ENCODE data around the gene GRK4. TPM values are rescaled to one million over a fixed set of nuclear protein-coding genes. Genes with fewer than 3 reads are reported as not detected.
A peak's percentile ranks its signal among the peaks of the same experiment; 100 is the strongest.
"Not testable (repeated sequence)": the region's sequence is repeated elsewhere in the genome, so short reads cannot be mapped to it uniquely, and the experiment has no call there.

The GRK4 gene
- total RNA-seq, 1 experiment from 2014 or later = 2.5 TPM

DNA sequence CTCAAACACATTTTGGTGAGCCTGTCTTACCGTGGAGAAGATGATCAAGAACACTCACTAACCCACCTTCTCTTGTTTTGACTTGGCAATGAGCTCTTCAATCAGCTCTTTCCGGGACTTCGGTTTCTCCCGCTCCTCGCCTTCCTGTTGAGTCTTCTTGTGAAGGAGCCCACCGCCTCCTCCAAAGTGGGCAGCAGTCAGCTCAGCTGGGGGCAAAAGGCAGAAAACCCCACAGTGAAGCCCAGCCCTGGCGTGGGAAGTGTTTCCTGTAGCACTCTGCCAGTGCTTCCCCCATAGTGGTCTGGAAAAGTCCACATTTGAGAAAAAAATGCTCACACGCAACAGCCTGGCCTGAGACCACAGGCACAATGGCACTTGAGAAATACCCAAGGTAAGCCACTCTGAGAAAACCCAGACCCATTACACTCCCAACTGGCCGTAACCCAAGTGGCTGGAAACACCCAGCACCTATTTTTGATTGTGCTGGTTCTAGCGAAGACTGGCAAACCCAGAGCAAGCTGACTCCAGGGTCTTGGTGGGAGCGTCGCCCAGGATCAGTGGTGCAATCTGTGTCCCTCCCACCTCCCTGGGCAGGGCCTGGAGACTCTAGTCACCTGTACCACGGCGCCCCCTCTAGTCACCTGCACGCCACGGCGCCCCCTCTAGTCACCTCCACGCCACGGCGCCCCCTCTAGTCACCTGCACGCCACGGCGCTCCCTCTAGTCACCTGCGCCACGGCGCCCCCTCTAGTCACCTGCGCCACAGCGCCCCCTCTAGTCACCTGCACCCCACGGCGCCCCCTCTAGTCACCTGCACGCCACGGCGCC, 8.8 kb upstream of the GRK4 start:
- CTCF ChIA-PET = no interaction called here
- POLR2A ChIA-PET = no interaction called here
- in situ Hi-C loops (cut with HindIII; ENCODE audit: low pct_unique_long_range_greater_than_20kb, low sequenced_read_pairs) = no loop called here

DNA sequence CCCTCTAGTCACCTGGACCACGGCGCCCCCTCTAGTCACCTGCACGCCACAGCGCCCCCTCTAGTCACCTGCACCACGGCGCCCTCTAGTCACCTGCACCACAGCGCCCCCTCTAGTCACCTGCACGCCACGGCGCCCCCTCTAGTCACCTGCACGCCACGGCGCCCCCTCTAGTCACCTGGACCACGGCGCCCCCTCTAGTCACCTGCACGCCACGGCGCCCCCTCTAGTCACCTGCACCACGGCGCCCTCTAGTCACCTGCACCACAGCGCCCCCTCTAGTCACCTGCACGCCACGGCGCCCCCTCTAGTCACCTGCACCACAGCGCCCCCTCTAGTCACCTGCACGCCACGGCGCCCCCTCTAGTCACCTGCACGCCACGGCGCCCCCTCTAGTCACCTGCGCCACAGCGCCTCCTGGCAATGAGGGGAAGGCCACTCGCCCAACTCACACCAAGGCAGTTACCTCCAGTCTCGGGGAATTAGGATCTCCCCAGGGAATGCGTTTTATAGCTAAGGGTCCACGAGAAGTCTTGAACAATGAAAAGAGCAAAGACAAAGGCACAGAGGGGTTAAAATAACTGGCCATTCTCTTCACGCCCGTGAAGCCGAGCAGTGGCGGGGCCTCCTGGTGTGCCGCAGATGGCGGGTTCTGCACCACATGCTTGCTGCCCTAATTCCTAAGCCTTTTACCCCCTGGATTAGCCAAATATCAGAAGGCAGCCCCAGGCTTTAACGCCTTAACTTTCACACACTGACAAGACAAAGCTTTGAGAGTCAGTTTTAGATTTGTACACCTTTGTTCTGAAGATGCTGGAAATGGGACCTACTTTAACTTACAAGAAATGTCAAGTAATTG, 8.0 kb upstream of the GRK4 start:
- H3K4me1 ChIP-seq (ENCODE audit: control insufficient read depth, insufficient read depth, low read length); BruUV-seq (replicated peaks); H3K27me3 ChIP-seq (ENCODE audit: control insufficient read depth, insufficient read depth, low read length); intact Hi-C loops (cut with micrococcal nuclease; ENCODE audit: unreplicated experiment); H3K9me3 ChIP-seq (ENCODE audit: control insufficient read depth, insufficient read depth, low read depth, low read length); CTCF ChIA-PET; H3K4me3 ChIP-seq (ENCODE audit: low read depth in 2 of 2, low read length in 2 of 2); in situ Hi-C loops (cut with HindIII; ENCODE audit: low pct_unique_long_range_greater_than_20kb, low sequenced_read_pairs); POLR2A ChIA-PET; H3K27ac ChIP-seq (ENCODE audit: low read length); DNase-seq (ENCODE audit: low read depth, low spot score); ATAC-seq: not testable (repeated sequence)
- peaks cover 18% of the 10 kb centered on the region for H3K36me3 ChIP-seq (ENCODE audit: control insufficient read depth, insufficient read depth, low read length)

More for the DNA sequence above, 8.8 kb upstream of the GRK4 start:
- peak; percentile 62; the same call in 1 of the 2 replicates for ATAC-seq
- intact Hi-C loops (cut with micrococcal nuclease; ENCODE audit: unreplicated experiment) = no loop called here
- H3K36me3 ChIP-seq (ENCODE audit: control insufficient read depth, insufficient read depth, low read length) = peaks cover 18% of the 10 kb centered on the region
- H3K4me3 ChIP-seq (ENCODE audit: low read depth in 2 of 2, low read length in 2 of 2) = no peak overlapping the region
- no TSS peak for BruUV-seq (replicated peaks)
- no peaks in the 10 kb centered on the region for H3K27me3 ChIP-seq (ENCODE audit: control insufficient read depth, insufficient read depth, low read length)
- no peak overlapping the region for H3K27ac ChIP-seq (ENCODE audit: low read length)
- peaks cover 3% of the 10 kb centered on the region; the same call in 1 of the 2 replicates for H3K4me1 ChIP-seq (ENCODE audit: control insufficient read depth, insufficient read depth, low read length)
- no peak for DNase-seq (ENCODE audit: low read depth, low spot score)
- no peaks in the 10 kb centered on the region for H3K9me3 ChIP-seq (ENCODE audit: control insufficient read depth, insufficient read depth, low read depth, low read length)
- no peak for TF ChIP-seq POLR2AphosphoS5 (IDR thresholded peaks at IDR 0.05; ENCODE audit: low read depth, low read length)
- TF ChIP-seq, protein P1, sequence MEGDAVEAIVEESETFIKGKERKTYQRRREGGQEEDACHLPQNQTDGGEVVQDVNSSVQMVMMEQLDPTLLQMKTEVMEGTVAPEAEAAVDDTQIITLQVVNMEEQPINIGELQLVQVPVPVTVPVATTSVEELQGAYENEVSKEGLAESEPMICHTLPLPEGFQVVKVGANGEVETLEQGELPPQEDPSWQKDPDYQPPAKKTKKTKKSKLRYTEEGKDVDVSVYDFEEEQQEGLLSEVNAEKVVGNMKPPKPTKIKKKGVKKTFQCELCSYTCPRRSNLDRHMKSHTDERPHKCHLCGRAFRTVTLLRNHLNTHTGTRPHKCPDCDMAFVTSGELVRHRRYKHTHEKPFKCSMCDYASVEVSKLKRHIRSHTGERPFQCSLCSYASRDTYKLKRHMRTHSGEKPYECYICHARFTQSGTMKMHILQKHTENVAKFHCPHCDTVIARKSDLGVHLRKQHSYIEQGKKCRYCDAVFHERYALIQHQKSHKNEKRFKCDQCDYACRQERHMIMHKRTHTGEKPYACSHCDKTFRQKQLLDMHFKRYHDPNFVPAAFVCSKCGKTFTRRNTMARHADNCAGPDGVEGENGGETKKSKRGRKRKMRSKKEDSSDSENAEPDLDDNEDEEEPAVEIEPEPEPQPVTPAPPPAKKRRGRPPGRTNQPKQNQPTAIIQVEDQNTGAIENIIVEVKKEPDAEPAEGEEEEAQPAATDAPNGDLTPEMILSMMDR (IDR thresholded peaks at IDR 0.05) = peak; percentile 47

DNA sequence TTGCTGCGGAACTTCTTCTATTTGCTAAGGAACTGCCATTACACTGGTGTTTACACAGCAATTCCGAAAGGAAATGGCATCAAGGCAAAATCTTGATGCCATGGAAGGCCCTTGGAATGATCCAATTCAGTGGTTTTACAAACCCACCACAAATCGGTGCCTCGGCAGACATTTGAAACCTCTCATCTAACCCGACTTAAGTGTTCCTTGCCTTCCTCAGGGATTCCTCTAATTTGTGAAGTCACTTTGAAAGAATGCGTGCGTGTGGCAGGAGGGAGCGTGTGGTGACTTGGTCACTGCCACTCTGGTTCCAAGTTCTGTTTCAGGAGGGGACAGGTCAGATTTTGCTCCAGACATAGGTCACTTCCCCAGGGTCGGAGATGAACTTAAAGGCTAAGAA, 4.9 kb upstream of the GRK4 start:
- Histone ChIP-seq H3K4me3 (ENCODE audit: low read depth in 2 of 2, low read length in 2 of 2) (no peak overlapping the region), H3K27me3 (ENCODE audit: control insufficient read depth, insufficient read depth, low read length) (no peaks in the 10 kb centered on the region), H3K36me3 (ENCODE audit: control insufficient read depth, insufficient read depth, low read length) (peaks cover 19% of the 10 kb centered on the region), H3K4me1 (ENCODE audit: control insufficient read depth, insufficient read depth, low read length) (peaks cover 6% of the 10 kb centered on the region), H3K9me3 (ENCODE audit: control insufficient read depth, insufficient read depth, low read depth, low read length) (no peaks in the 10 kb centered on the region), H3K27ac (ENCODE audit: low read length) (no peak overlapping the region)
- no peak for ATAC-seq
- intact Hi-C loops (cut with micrococcal nuclease; ENCODE audit: unreplicated experiment) (no loop called here), in situ Hi-C loops (cut with HindIII; ENCODE audit: low pct_unique_long_range_greater_than_20kb, low sequenced_read_pairs) (no loop called here)
- TF ChIP-seq SIN3A (IDR thresholded peaks at IDR 0.05; ENCODE audit: borderline replicate concordance, insufficient read depth, low read depth, low read length) = no peak
- TF ChIP-seq, protein P1 (IDR thresholded peaks at IDR 0.05) = no peak
- no peak for TF ChIP-seq POLR2AphosphoS5 (IDR thresholded peaks at IDR 0.05; ENCODE audit: low read depth, low read length)
- no peak for TF ChIP-seq TCF7L2 (IDR thresholded peaks at IDR 0.05; ENCODE audit: low read depth, low read length)
- TF ChIP-seq REST (IDR thresholded peaks at IDR 0.05; ENCODE audit: insufficient read depth in 1 of 2, low read depth in 2 of 2, low read length in 1 of 2) = no peak
- ChIA-PET CTCF (no interaction called here), POLR2A (no interaction called here)
- no peak for DNase-seq (ENCODE audit: low read depth, low spot score)
- no TSS peak for BruUV-seq (replicated peaks)

GRCh38 chr4:2960450-2960849, 2.9 kb upstream of the GRK4 start:
- in situ Hi-C loops (cut with HindIII; ENCODE audit: low pct_unique_long_range_greater_than_20kb, low sequenced_read_pairs); intact Hi-C loops (cut with micrococcal nuclease; ENCODE audit: unreplicated experiment): not testable (repeated sequence)

More at GRCh38 chr4:2960450-2960849, 2.9 kb upstream of the GRK4 start:
- POLR2A ChIA-PET; BruUV-seq (replicated peaks); CTCF ChIA-PET; DNase-seq (ENCODE audit: low read depth, low spot score); H3K27me3 ChIP-seq (ENCODE audit: control insufficient read depth, insufficient read depth, low read length); H3K9me3 ChIP-seq (ENCODE audit: control insufficient read depth, insufficient read depth, low read depth, low read length); ATAC-seq; H3K4me1 ChIP-seq (ENCODE audit: control insufficient read depth, insufficient read depth, low read length); H3K4me3 ChIP-seq (ENCODE audit: low read depth in 2 of 2, low read length in 2 of 2); H3K27ac ChIP-seq (ENCODE audit: low read length): not testable (repeated sequence)
- peaks cover 19% of the 10 kb centered on the region for H3K36me3 ChIP-seq (ENCODE audit: control insufficient read depth, insufficient read depth, low read length)
